SK-N-SH treated with all-trans-retinoic acid at 6 μM for 48 hours (cell line): ENCODE measurements around the gene CCDC181.
"Not testable (repeated sequence)": the region's sequence is repeated elsewhere in the genome, so short reads cannot be mapped to it uniquely, and the experiment has no call there.

Source experiments
- ATAC-seq: fragments of 200-7000 bp; cut with Tn5 transposase; 3 replicates; pipeline ENCODE4 v1.9.1; 2020; ENCODE audit warnings: mild to moderate bottlenecking, moderate library complexity
- ARNTL ChIP-seq: fragments of 450-650 bp; formaldehyde crosslinking; IDR thresholded peaks from 2 replicates; pipeline ENCODE4 v1.5.0; 2020; ENCODE audit warnings: low read depth, mild to moderate bottlenecking, moderate library complexity, borderline replicate concordance
- BACH2 ChIP-seq: fragments of 250-450 bp; sonication (Bioruptor Pico); IDR thresholded peaks from 2 replicates; pipeline ENCODE4 v1.9.0; 2021; ENCODE audit warnings: mild to moderate bottlenecking, borderline replicate concordance
- CSDC2 ChIP-seq: fragments of 250-450 bp; sonication (Bioruptor Pico); IDR thresholded peaks from 2 replicates; pipeline ENCODE4 v1.5.0; 2020; ENCODE audit warnings: mild to moderate bottlenecking, moderate library complexity
- ESRRG ChIP-seq: fragments of 250-450 bp; sonication (Bioruptor Pico); IDR thresholded peaks from 2 replicates; pipeline ENCODE4 v1.6.1; 2021; ENCODE audit warnings: mild to moderate bottlenecking
- GLIS3 ChIP-seq: fragments of 250-450 bp; sonication (Bioruptor Pico); IDR thresholded peaks from 2 replicates; pipeline ENCODE4 v1.5.0; 2020; ENCODE audit warnings: mild to moderate bottlenecking, moderate library complexity
- ISL1 ChIP-seq: fragments of 250-450 bp; sonication (Bioruptor Pico); IDR thresholded peaks from 2 replicates; pipeline ENCODE4 v2.1.2; 2022; ENCODE audit warnings: mild to moderate bottlenecking, moderate library complexity
- POU6F1 ChIP-seq: fragments of 250-450 bp; sonication (Bioruptor Pico); IDR thresholded peaks from 2 replicates; pipeline ENCODE4 v1.8.0; 2021; ENCODE audit warnings: low read depth, mild to moderate bottlenecking, moderate library complexity, borderline replicate concordance
- RARB ChIP-seq: fragments of 250-450 bp; sonication (Bioruptor Pico); IDR thresholded peaks from 2 replicates; pipeline ENCODE4 v1.8.0; 2021; ENCODE audit warnings: mild to moderate bottlenecking, moderate library complexity
- TOX ChIP-seq: fragments of 250-450 bp; sonication (Bioruptor Pico); IDR thresholded peaks from 2 replicates; pipeline ENCODE4 v1.8.0; 2021; ENCODE audit warnings: mild to moderate bottlenecking, moderate library complexity, borderline replicate concordance
- ZC3H10 ChIP-seq: fragments of 250-450 bp; sonication (Bioruptor Pico); IDR thresholded peaks from 2 replicates; pipeline ENCODE4 v1.5.1; 2021; ENCODE audit warnings: mild to moderate bottlenecking, moderate library complexity
- ZFP3 ChIP-seq: fragments of 250-450 bp; sonication (Bioruptor Pico); IDR thresholded peaks from 2 replicates; pipeline ENCODE4 v1.5.0; 2020; ENCODE audit warnings: mild to moderate bottlenecking, moderate library complexity
- ZFP30 ChIP-seq: fragments of 450-650 bp; formaldehyde crosslinking; IDR thresholded peaks from 2 replicates; pipeline ENCODE4 v1.5.0; 2022; ENCODE audit warnings: mild to moderate bottlenecking, moderate library complexity
- ZNF565 ChIP-seq: fragments of 450-650 bp; formaldehyde crosslinking; conservative IDR thresholded peaks from 2 replicates; pipeline ENCODE4 v1.5.0; 2020; ENCODE audit warnings: low read depth, mild to moderate bottlenecking, moderate library complexity
- ZNF70 ChIP-seq: fragments of 450-650 bp; formaldehyde crosslinking; IDR thresholded peaks from 2 replicates; pipeline ENCODE4 v1.5.0; 2020; ENCODE audit warnings: mild to moderate bottlenecking, moderate library complexity
- ZNF8 ChIP-seq: fragments of 450-650 bp; formaldehyde crosslinking; IDR thresholded peaks from 2 replicates; pipeline ENCODE4 v1.5.0; 2020; ENCODE audit warnings: mild to moderate bottlenecking, moderate library complexity
- TF ChIP-seq, protein P1 (sequence below): fragments of 250-450 bp; sonication (Bioruptor Pico); IDR thresholded peaks from 2 replicates; pipeline ENCODE4 v1.5.1; 2021; ENCODE audit warnings: mild to moderate bottlenecking, moderate library complexity
- TF ChIP-seq, protein P2 (sequence below): fragments of 250-450 bp; sonication (Bioruptor Pico); IDR thresholded peaks from 2 replicates; pipeline ENCODE4 v1.5.0; 2020; ENCODE audit warnings: mild to moderate bottlenecking, moderate library complexity

The CCDC181 gene

DNA sequence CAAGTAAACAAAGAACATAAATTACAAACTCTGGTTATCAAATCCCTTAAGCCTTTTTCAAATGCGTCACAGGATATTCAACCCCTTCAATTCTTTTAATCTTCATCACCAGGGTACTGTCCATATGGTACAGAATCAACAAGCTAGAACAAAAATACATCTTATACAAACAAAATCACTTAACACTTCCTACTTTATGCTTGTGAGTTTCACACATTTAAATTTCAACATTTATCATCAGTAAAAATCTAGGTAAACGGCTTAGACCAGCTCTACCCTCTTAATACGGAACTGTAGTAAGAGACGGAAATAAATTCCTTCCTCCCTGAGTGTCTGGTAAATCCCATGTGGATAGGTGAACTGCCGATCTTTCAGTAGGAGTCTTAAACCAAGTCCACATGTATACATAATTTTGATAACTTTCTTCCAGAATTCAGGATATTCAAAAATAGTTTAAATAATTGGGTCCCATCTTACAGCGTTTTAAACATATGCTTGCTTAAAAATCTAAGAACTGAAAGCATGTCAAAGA is 1.0 kb downstream of the CCDC181 start:
- TF ChIP-seq ZNF8 (CRISPR knock-in tag) (no peak), TOX (CRISPR knock-in tag) (0 out of 2 replicates have a peak, but pooled peaks have one; percentile 18)
- ATAC-seq: peak; percentile 71

DNA sequence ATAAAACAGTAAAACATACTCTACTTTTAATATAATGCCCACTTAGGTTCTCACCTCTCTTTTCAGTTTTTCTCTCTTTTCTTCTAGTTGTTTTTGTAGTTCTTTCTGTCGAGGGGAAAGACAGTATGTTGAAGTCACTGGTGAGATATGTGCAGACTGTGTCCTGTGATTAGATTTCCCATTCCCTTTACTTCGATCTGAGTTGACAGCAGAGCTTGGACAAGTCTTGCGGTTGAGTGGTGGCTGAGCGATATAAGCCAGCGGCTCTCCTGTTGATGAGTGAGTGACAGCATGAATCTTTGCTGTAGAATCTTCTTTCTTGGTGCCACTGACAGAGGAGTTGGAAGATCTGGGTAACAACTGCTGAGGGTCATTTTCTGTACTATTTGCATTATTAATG is 6.0 kb downstream of the CCDC181 start:
- no peak for TF ChIP-seq ZC3H10 (CRISPR knock-in tag)
- TF ChIP-seq ZNF8 (CRISPR knock-in tag): no peak
- no peak for TF ChIP-seq ARNTL (CRISPR knock-in tag)
- TF ChIP-seq, protein P1, sequence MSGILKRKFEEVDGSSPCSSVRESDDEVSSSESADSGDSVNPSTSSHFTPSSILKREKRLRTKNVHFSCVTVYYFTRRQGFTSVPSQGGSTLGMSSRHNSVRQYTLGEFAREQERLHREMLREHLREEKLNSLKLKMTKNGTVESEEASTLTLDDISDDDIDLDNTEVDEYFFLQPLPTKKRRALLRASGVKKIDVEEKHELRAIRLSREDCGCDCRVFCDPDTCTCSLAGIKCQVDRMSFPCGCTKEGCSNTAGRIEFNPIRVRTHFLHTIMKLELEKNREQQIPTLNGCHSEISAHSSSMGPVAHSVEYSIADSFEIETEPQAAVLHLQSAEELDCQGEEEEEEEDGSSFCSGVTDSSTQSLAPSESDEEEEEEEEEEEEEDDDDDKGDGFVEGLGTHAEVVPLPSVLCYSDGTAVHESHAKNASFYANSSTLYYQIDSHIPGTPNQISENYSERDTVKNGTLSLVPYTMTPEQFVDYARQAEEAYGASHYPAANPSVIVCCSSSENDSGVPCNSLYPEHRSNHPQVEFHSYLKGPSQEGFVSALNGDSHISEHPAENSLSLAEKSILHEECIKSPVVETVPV (CRISPR knock-in tag): no peak
- TF ChIP-seq GLIS3 (CRISPR knock-in tag): no peak
- no peak for TF ChIP-seq BACH2
- TF ChIP-seq, protein P2, sequence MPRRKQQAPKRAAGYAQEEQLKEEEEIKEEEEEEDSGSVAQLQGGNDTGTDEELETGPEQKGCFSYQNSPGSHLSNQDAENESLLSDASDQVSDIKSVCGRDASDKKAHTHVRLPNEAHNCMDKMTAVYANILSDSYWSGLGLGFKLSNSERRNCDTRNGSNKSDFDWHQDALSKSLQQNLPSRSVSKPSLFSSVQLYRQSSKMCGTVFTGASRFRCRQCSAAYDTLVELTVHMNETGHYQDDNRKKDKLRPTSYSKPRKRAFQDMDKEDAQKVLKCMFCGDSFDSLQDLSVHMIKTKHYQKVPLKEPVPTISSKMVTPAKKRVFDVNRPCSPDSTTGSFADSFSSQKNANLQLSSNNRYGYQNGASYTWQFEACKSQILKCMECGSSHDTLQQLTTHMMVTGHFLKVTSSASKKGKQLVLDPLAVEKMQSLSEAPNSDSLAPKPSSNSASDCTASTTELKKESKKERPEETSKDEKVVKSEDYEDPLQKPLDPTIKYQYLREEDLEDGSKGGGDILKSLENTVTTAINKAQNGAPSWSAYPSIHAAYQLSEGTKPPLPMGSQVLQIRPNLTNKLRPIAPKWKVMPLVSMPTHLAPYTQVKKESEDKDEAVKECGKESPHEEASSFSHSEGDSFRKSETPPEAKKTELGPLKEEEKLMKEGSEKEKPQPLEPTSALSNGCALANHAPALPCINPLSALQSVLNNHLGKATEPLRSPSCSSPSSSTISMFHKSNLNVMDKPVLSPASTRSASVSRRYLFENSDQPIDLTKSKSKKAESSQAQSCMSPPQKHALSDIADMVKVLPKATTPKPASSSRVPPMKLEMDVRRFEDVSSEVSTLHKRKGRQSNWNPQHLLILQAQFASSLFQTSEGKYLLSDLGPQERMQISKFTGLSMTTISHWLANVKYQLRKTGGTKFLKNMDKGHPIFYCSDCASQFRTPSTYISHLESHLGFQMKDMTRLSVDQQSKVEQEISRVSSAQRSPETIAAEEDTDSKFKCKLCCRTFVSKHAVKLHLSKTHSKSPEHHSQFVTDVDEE: no peak
- no peak for TF ChIP-seq ZFP3 (CRISPR knock-in tag)
- TF ChIP-seq ZNF565 (CRISPR knock-in tag): no peak
- no peak for TF ChIP-seq RARB
- no peak for ATAC-seq

- no peak for ATAC-seq
- TF ChIP-seq, protein P1 (CRISPR knock-in tag): no peak
- TF ChIP-seq ZC3H10 (CRISPR knock-in tag): no peak
- TF ChIP-seq ZFP30 (CRISPR knock-in tag): no peak
- TF ChIP-seq, protein P2: no peak
- no peak for TF ChIP-seq ESRRG
- TF ChIP-seq POU6F1 (CRISPR knock-in tag): no peak
- no peak for TF ChIP-seq ZNF70 (CRISPR knock-in tag)
- no peak for TF ChIP-seq CSDC2 (CRISPR knock-in tag)
- no peak for TF ChIP-seq ISL1 (CRISPR knock-in tag)
- no peak for TF ChIP-seq RARB
- TF ChIP-seq, all 23 proteins: peak for 0
Measured at GRCh38 chr1:169414952-169415351, 12.3 kb downstream of the CCDC181 start.

- ATAC-seq: not testable (repeated sequence)
Measured at GRCh38 chr1:169408340-169408739, 18.9 kb downstream of the CCDC181 start.

- not testable (repeated sequence) for ATAC-seq
Measured at GRCh38 chr1:169402578-169402977, 24.7 kb downstream of the CCDC181 start.
